GM21423 (cell line): Measurements from ENCODE around the gene HDAC2.
"Not testable (repeated sequence)": the region's sequence is repeated elsewhere in the genome, so short reads cannot be mapped to it uniquely, and the experiment has no call there.

ENCODE experiments used
- ATAC-seq: cut with Tn5 transposase; IDR thresholded peaks from one replicate; pipeline ENCODE4 v1.9.1; 2021; ENCODE audit warnings: mild to moderate bottlenecking, moderate library complexity; ENCODE audit not compliant: unreplicated experiment

The HDAC2 gene

DNA sequence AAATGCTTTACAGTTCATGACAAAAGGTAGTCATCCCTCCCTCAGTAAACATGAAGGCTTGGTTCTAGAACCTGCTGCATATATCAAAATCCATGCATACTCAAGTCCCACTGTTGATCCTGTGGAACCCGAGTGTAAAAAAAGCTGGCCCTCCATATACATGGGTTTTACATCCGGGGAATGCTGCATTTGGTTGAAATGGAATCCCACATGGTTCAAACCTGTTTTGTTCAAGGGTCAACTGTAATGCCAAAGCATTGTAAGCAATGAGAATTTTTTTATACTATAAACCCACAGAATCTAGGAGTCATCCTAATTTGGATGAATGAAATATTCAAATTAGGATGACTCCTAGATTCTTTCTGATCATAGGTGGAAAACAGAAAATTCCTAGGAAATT lies 5.9 kb upstream of the HDAC2 start:
- ATAC-seq: no peak

DNA sequence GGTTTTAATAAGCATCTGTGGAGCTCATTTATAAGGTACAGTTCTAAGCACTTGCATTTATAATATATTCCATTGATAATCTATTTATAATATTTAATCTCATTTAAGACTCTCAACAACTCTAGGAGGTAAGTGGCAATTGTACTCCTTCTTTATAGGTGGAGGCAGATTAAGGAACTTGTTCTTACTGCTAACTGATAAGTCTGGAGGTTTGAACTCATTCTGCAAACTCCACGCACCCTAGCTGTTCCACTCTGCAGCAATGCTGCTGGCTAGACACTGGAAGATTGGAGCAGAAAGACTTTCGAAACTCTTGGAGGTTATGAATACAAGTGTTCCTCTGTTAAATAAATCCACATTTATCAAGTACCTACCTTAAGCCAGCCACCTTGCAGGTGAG lies 793 bp upstream of the HDAC2 start:
- ATAC-seq: no peak

- peak; percentile 29 for ATAC-seq
These were observed 802 bp downstream of the HDAC2 start for GRCh38 chr6:113969888-113970804.

GRCh38 chr6:113968472-113968871 lies 2.5 kb downstream of the HDAC2 start:
- ATAC-seq: no peak

DNA sequence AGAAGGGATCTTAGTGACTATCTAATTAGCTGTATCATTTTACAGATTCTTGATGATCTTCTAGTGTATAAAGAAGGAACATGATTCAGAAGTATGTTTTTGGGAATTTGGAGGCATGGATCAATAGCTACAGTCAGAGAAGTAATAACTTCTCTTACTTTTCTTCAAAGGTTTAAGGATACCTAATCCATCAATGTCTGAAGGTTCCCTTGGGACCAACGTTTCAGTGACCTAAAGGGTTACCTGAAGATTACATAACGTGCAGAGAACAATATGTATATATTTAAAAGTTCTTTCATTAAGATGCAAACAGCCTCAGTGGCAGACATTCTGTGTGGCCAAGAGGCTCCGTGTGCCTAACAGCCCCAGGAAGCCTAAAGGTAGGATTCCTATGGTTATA lies 3.2 kb downstream of the HDAC2 start:
- no peak for ATAC-seq

GRCh38 chr6:113960795-113961194 lies 10.2 kb downstream of the HDAC2 start:
- ATAC-seq: peak; percentile 66

- ATAC-seq: no peak
These were observed 11.7 kb downstream of the HDAC2 start for GRCh38 chr6:113959235-113959634.

DNA sequence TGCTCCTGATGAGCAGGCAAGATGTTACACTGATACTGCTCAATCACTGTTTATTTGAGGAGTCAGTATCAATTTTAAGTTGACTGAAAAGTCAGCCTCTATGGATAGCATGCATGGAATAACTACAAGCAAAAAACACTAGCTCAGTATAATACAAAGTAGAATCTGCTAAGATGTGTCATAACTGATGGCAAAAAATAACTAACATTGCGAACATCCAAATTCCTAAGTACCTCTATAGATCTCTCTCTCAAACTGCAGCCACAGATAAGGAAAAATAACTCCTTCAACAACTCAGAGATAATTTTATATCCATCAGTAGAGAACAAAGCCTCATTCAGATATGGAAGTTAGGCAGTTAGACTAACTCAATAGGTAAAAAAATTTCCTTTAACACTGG lies 16.3 kb downstream of the HDAC2 start:
- ATAC-seq: no peak

GRCh38 chr6:113953346-113953745 lies 17.6 kb downstream of the HDAC2 start:
- ATAC-seq: no peak

DNA sequence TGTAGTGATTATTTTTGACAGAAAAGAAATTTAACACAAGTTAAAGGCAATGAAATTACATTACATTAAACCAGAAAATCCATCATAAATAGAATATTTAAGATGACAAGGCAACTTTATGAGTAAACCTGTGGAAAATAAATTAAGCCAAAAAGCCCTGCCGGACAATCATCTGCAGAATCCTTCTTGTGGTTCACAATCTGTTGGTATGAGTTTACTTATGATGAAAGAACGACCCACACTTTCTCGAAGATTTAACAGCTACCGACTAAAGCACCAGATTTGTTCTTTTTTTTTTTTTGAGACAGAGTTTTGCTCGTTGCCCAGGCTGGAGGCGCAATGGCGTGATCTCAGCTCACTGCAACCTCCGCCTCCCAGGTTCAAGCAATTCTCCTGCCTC lies 21.4 kb downstream of the HDAC2 start:
- ATAC-seq: no peak

DNA sequence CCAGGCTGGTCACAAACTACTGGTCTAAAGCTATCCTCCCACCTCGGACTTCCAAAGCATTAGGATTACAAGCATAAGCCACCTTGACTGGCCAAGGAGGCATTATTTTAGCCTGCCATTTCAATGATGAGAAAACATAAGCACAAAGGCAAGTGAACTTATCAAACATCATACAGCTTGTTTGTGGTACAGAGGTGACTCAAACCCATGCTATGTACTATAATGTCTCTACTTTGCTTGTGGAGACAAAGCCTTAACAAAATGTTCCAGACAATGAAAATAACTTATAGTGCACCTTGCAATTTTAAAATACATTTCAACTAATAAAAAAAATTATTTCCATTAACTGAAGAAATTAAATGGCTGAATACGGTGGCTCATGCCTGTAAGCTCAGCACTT lies 26.2 kb downstream of the HDAC2 start:
- no peak for ATAC-seq

- ATAC-seq: no peak
These were observed 31.1 kb downstream of the HDAC2 start for GRCh38 chr6:113939825-113940224.

- peak; percentile 84 for ATAC-seq
These were observed 34.6 kb downstream of the HDAC2 start for GRCh38 chr6:113936093-113936934.

DNA sequence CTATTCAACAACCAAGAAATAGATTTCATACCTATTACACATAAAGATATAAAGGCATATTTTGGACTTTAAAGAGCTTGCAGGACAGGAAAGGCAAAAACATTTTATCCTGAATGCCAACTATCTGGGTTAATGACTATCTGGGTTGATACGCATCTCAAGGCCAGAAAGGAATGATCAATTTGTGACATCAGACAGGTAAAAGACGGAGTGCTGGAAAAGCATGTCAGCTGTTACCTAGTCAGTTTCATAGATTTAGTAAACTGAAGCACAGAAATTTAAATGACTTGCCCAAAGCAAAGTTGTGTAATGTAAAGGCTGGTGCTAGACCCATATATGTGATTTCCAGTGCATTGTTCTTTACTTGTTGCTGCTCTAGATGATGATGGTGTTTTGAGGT lies 36.8 kb downstream of the HDAC2 start:
- ATAC-seq: no peak

GRCh38 chr6:113931907-113932306 lies 39.0 kb downstream of the HDAC2 start:
- not testable (repeated sequence) for ATAC-seq

DNA sequence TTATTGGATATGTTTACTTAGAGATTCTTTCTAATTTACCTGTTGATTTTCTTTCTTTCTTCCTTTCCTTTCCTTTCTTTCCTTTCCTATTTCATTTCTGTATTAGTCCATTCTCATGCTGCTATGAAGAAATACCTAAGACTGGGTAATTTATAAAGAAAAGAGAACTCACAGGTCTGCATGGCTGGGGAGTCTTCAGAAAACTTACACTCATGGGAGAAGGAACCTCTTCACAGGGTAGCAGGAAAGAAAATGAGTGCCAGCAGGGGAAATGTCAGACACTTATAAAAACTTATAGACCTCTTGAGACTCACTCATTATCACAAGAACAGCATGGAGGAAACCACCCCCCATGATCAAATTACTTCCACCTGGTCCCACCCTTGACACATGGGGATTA lies 40.8 kb downstream of the HDAC2 start:
- no peak for ATAC-seq

DNA sequence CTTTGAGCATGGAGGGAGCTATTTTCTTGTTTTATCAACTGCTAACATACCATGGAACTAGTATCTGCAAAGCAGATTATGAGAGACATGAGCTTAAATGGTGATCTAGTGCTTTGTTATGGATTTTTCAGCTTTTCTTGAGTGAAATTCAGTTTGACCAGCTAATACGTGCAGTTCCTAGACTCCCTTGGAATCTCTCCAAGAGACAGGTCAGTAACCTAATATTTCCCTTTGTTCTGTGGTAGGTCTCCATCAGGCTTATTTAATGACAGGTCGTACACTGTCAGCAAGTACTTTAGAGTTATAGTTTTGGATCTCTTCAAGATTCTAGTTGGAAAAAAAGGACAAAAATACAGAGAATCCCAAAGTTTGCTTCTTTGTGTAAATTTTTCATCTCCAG lies 43.9 kb downstream of the HDAC2 start:
- ATAC-seq: no peak

- no peak for ATAC-seq
These were observed 45.6 kb downstream of the HDAC2 start for GRCh38 chr6:113925378-113925777.

DNA sequence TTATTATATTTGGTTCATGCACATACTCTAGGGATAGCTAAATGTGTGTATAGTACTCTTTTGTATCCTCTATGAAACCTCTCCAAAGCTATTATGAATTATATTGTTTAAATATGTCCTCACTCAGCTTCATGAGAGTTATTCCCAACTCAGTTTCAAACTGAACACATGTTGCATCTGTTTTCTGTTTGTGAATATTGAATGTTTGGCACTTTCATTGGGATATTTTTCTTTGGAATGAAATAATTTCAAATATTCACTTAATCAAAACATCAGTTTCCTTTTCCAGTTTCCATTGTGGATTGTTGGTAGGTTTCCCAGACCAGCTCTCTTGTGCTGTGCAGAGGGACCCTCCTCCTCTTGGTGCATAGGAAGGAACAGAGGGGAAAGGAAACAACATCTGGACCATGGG lies 46.6 kb downstream of the HDAC2 start:
- no peak for ATAC-seq

DNA sequence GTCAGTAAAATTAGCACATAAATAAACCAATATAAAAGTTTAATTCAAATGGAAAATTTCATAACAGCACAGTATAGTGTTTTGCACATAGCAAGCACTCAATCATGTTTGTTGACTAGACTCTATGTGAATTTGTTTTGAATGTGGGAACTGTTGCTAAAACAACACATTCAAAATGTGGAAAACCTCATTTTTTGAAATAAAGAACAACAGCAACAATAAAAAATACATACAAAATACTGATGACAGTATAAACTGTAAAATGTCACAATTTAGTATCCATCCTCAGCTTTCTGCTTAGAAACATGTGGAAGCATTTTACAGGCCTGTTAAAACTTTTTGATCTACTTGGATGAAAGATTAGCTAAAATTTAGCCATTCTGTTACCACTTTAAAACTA lies 47.4 kb downstream of the HDAC2 start:
- no peak for ATAC-seq

- ATAC-seq: no peak
These were observed 49.5 kb downstream of the HDAC2 start for GRCh38 chr6:113921299-113921904.
